Omental fat pad (tissue), 4 donors: ENCODE results near the gene DUSP10. TPM values are rescaled to one million over a fixed set of nuclear protein-coding genes. Genes with fewer than 3 reads are reported as not detected.

ENCODE experiments used
- ATAC-seq: fragments of 150-250 bp; one replicate; pipeline ENCODE4 v1.9.1; 2016; ENCODE audit warnings: mild to moderate bottlenecking, moderate library complexity; ENCODE audit not compliant: low FRiP score
- DNase-seq: peaks from one replicate; pipeline ENCODE4 v3.0.0-alpha.2; 2019; ENCODE audit warnings: low spot score
- total RNA-seq, 4 donors: library from RNA; depleted of rRNA; stranded (reverse); fragments of >200 nt; gene quantifications; one replicate each; pipeline ENCODE4 v1.1.0, GENCODE V29; 2016
- TF ChIP-seq, protein P1 (sequence below), 3 donors: fragments of 450-650 bp; IDR thresholded peaks; one replicate each; pipeline ENCODE4 v1.5.1; 2016 to 2017; ENCODE audit warnings: antibody characterized with exemption in 3 of 3, mild to moderate bottlenecking in 3 of 3, moderate library complexity in 2 of 3

Gene DUSP10
- total RNA-seq, 4 donors from 2014 or later = 3.1 to 13.0 (median 10.2) TPM

DNA sequence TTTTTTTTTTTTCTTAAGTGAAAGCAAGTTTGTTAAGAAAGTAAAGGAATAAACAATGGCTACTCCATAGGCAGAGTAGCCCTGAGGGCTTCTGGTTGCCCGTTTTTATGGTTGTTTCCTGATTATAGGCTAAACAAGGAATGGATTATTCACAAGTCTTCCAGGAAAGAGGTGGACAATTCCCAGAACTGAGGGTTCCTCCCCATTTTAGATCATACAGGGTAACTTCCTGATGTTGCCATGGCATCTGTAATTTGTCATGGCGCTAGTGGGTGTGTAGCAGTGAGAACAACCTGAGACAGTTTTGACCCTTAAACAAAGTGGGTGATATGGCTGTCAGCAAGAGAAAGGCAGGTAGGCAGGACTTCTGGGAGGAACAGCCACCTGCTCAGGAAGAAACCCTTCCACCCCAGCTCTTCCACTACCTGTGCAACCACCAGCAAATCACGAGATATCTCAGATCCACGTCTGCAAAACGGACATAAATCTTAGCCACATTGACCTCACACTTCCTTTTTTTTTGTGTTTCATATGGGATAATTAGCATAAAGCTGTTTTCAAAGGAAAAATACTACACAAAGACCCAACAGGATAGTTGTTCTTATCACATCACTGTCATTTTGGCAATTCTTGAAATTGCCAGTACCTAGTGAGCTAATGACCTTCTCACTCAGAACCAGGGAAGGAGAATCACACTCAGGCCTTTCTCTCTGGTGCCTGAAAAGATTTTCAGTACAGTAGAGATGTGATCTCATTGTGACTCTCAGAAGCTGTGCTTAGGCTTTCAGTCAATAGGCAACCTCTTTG is 34.8 kb upstream of the DUSP10 start:
- TF ChIP-seq, protein P1, sequence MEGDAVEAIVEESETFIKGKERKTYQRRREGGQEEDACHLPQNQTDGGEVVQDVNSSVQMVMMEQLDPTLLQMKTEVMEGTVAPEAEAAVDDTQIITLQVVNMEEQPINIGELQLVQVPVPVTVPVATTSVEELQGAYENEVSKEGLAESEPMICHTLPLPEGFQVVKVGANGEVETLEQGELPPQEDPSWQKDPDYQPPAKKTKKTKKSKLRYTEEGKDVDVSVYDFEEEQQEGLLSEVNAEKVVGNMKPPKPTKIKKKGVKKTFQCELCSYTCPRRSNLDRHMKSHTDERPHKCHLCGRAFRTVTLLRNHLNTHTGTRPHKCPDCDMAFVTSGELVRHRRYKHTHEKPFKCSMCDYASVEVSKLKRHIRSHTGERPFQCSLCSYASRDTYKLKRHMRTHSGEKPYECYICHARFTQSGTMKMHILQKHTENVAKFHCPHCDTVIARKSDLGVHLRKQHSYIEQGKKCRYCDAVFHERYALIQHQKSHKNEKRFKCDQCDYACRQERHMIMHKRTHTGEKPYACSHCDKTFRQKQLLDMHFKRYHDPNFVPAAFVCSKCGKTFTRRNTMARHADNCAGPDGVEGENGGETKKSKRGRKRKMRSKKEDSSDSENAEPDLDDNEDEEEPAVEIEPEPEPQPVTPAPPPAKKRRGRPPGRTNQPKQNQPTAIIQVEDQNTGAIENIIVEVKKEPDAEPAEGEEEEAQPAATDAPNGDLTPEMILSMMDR (IDR thresholded peaks at IDR 0.05) = no peak
- DNase-seq (no peak), ATAC-seq (no peak)

DNA sequence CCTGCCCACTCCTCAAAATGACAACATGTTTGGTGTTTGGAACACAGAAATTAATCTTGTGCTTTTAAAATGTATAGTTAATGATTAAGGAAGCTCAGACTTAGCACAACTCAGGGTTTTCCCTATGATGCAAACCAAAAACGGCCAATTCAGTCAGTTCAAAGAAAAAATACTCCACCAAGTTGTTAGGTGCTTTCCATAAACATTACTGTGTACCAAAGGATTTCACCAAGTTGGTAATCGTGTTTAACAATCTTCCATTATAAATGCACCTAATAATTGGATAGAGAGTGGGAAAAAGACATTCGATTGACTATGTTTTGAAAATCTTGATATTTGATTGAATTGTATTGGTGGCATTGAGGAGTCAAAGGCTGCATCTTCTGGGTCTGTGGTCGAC is 33.3 kb upstream of the DUSP10 start:
- TF ChIP-seq, protein P1 (IDR thresholded peaks at IDR 0.05) = no peak
- ATAC-seq (no peak), DNase-seq (no peak)

DNA sequence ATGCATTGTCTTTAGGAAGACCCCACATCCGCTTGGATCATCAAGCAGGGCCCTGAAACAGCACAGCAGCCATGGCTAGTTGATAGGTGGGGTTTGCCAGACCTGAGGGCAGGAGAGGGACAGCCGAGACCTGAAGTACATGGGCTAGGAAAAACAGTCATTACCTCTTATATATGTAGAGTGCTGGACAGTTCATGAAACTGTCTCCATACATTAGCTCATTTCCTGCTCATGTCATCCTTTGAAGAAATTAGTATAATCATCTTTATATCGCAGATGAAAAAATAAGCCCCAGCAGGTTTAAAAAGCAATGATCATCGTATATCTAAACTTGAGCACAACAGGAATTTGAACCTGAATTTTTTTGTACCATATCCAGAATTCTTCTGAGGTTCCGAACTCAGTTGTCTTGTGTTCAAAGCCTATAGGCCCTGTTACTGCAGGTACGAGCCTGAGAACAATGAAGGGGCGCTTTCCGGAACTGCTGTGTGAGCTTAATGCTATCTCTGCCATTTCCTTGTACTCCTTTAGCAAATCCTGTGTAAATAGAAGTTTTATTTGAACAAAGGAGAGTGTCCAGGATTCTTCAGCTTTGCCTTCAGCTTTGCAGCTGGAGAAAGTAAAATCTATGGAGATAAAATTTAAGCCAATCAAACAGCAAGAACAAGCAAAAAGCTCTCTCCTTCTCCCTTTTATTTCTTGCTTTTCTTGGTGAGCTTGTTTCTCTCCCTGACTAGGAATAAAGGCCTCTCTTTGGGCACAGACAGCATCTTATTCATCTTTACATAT is 32.4 kb upstream of the DUSP10 start:
- no peak for ATAC-seq
- TF ChIP-seq, protein P1 (IDR thresholded peaks at IDR 0.05) = no peak
- DNase-seq = no peak

DNA sequence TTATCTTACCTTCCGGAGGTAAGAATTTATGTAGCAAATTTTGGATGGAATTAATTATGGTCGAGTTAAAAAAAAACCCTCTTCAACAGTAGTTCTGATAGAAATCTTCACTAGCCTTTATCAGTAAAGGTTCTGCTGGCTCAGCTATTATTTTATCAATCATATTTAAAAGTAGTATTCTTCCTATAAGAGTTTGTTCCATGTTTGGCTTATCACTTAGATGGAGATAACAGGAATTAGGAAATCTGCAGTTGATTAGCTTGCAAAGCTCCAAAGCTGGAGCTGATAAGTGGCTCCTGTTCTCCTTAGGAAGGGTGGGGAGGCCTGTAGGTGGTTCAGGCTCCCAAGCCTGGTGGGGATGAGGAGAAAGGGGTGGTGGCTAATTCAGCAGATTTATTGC is 31.5 kb upstream of the DUSP10 start:
- ATAC-seq = no peak
- TF ChIP-seq, protein P1 (IDR thresholded peaks at IDR 0.05) = no peak
- no peak for DNase-seq

DNA sequence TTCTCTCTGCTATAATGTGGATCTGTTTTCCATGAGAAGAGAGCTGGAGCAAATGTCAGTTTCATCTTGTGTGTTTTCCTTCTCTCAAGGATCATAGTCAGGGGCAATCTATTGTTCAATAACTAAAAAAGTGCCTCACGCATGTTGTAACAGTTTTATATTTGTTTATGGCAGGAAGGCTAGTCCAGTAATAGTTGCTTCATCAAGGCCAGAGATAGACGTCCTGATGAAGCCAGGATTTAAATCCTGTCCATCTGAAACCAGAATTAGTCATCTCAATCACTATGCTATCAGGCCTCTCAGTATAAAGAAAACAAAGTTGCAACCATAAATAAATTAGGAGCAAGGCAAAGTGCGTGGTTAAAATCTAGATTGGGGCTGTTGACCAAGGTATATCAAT is 30.2 kb upstream of the DUSP10 start:
- no peak for ATAC-seq
- TF ChIP-seq, protein P1 (IDR thresholded peaks at IDR 0.05) = no peak

DNA sequence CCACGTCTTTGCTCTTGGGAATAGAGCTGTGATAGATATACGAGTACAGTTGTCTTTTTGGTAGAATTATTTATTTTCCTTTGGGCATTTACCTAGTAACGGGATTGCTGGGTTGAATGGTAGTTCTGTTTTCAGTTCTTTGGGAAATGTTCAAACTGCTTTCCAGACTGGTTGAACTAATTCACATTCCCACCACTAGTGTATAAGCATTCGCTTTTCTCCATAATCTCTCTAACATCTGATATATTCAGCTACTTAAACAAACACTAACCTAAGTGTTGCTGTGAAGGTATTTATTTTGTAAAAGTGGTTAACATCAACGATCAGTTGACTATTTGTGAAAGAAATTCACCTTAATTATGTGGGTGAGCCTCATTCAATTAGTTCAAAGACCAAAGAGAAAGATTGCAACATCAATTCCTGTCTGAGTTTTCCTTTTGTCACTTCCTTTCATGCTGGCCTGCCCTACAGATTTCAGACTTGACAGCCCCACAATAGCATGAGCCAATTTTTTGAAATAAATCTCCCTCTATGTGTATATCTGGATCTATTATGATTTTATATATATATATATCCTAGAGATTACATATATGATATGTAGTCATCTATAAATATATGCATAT is 26.7 kb upstream of the DUSP10 start:
- DNase-seq (no peak), ATAC-seq (no peak)
- TF ChIP-seq, protein P1 (IDR thresholded peaks at IDR 0.05) = no peak

More for the DNA sequence above, 30.2 kb upstream of the DUSP10 start:
- DNase-seq = no peak
